NCI-H146 treated with DMSO at 0.1 percent for 48 hours (cell line): ENCODE measurements around the gene ASIC3.

Source experiments
- DNase-seq: peaks from one replicate; lab custom pipeline; 2025; ENCODE audit not compliant: unreplicated experiment; lab: John Stamatoyannopoulos, UW

The ASIC3 gene

GRCh38 chr7:151070574-151070960 is 22.2 kb downstream of the ASIC3 start:
- DNase-seq: no peak

- no peak for DNase-seq
These were observed 22.9 kb downstream of the ASIC3 start for GRCh38 chr7:151071032-151071866.

GRCh38 chr7:151073990-151074389 is 25.7 kb downstream of the ASIC3 start:
- no peak for DNase-seq

- no peak for DNase-seq
These were observed 26.7 kb downstream of the ASIC3 start for GRCh38 chr7:151074817-151075661.

GRCh38 chr7:151075662-151075971 is 27.3 kb downstream of the ASIC3 start:
- no peak for DNase-seq

- DNase-seq: no peak
These were observed 27.7 kb downstream of the ASIC3 start for GRCh38 chr7:151075978-151076426.

- no peak for DNase-seq
These were observed 28.8 kb downstream of the ASIC3 start for GRCh38 chr7:151076863-151077704.

- no peak for DNase-seq
These were observed 29.4 kb downstream of the ASIC3 start for GRCh38 chr7:151077705-151078232.

- no peak for DNase-seq
These were observed 30.1 kb downstream of the ASIC3 start for GRCh38 chr7:151078233-151079040.

GRCh38 chr7:151079199-151079910 is 31.0 kb downstream of the ASIC3 start:
- no peak for DNase-seq

- DNase-seq: no peak
These were observed 31.8 kb downstream of the ASIC3 start for GRCh38 chr7:151080067-151080521.

- DNase-seq: peak; percentile 74
These were observed 32.3 kb downstream of the ASIC3 start, which contains the start of gene FASTK for GRCh38 chr7:151080522-151081169. FASTK (minus strand) TSS chr7:151080809; CDS start chr7:151080766, 43 bp downstream.

- no peak for DNase-seq
These were observed 33.1 kb downstream of the ASIC3 start for GRCh38 chr7:151081170-151082101.

GRCh38 chr7:151082141-151083070 is 34.1 kb downstream of the ASIC3 start:
- no peak for DNase-seq

- DNase-seq: peak; percentile 56
These were observed 34.9 kb downstream of the ASIC3 start, which contains the start of gene TMUB1 for GRCh38 chr7:151083071-151083823. TMUB1 (minus strand) TSS chr7:151083493; CDS start chr7:151082563, 930 bp downstream.

GRCh38 chr7:151083824-151084160 is 35.5 kb downstream of the ASIC3 start:
- DNase-seq: no peak
